GM12891 (cell line): ENCODE measurements around the gene DHRS1.

Experiments used
- POLR2A ChIP-seq: IDR thresholded peaks from 2 replicates; pipeline ENCODE4 v1.6.1; 2011; ENCODE audit warnings: low read depth, low read length, control low read depth
- POLR2AphosphoS5 ChIP-seq: IDR thresholded peaks from 2 replicates; pipeline ENCODE4 v1.6.1; 2011; ENCODE audit warnings: low read depth, low read length, control low read depth
- SPI1 ChIP-seq: IDR thresholded peaks from 2 replicates; pipeline ENCODE4 v1.6.1; 2011; ENCODE audit warnings: low read depth, low read length, control low read depth

GRCh38 chr14:24280797-24281460, 18.7 kb downstream of the DHRS1 start:
- no peak for TF ChIP-seq POLR2A
- TF ChIP-seq POLR2AphosphoS5, result no peak
- TF ChIP-seq SPI1, result no peak
